B cell (primary cell): ENCODE results near the gene MRPL23. TPM values are rescaled to one million over a fixed set of nuclear protein-coding genes. Genes with fewer than 3 reads are reported as not detected.

Experiments used
- ATAC-seq: fragments of 200-7000 bp; cut with Tn5 transposase; one replicate; pipeline ENCODE4 v1.10.0; 2021; ENCODE audit warnings: low read depth, mild to moderate bottlenecking, moderate number of reproducible peaks, moderate library complexity
- CTCF ChIA-PET: fragments of 350-600 bp; sonication (Branson Sonifier 250); formaldehyde crosslinking; loops from one replicate; lab custom pipeline; 2021; ENCODE audit warnings: antibody characterized with exemption, inconsistent platforms; lab: Charles Lee
- POLR2A ChIA-PET: fragments of 350-600 bp; sonication (Branson Sonifier 250); formaldehyde crosslinking; loops from one replicate; lab custom pipeline; 2021; ENCODE audit warnings: antibody characterized with exemption; lab: Charles Lee
- DNase-seq: peaks from one replicate; pipeline ENCODE4 v3.0.0; 2013
- H2AFZ ChIP-seq: 2 replicates; pipeline ENCODE4 v1.6.1; 2012; ENCODE audit warnings: mild to moderate bottlenecking, low read depth, low read length; ENCODE audit not compliant: insufficient read depth, poor library complexity, severe bottlenecking
- H3K27ac ChIP-seq, 2 donors: 1 replicate in 1 of 2; 2 replicates in 1 of 2; pipeline ENCODE4 v1.5.1; 2012 to 2013; ENCODE audit warnings: low read length in 2 of 2, mild to moderate bottlenecking in 2 of 2, moderate library complexity in 1 of 2
- H3K27me3 ChIP-seq, 4 experiments: fragments of 200-600 bp in 1 of 4; sonication (generic) in 1 of 4; replicated peaks in 1 of 4; 1 replicate in 2 of 4; 2 replicates in 2 of 4; pipeline versions ENCODE4 v1.6.1 to v1.7.0; 2013 to 2016; ENCODE audit warnings: low read length in 3 of 4, mild to moderate bottlenecking in 2 of 4, mixed read lengths in 1 of 4, moderate library complexity in 1 of 4; ENCODE audit not compliant: insufficient read depth in 4 of 4, control insufficient read depth in 3 of 4; ENCODE audit errors: control extremely low read depth in 1 of 4
- H3K36me3 ChIP-seq, 2 experiments: replicated peaks in 1 of 2; 1 replicate in 1 of 2; 2 replicates in 1 of 2; pipeline versions ENCODE4 v1.6.1 to v1.7.1; 2013; ENCODE audit warnings: low read length in 1 of 2; ENCODE audit not compliant: insufficient read depth in 2 of 2, control insufficient read depth in 1 of 2; ENCODE audit errors: control extremely low read depth in 1 of 2, extremely low read depth in 1 of 2
- H3K4me1 ChIP-seq, 2 donors: fragments of 200-600 bp in 1 of 2; sonication (generic) in 1 of 2; 1 replicate in 1 of 2; 2 replicates in 1 of 2; pipeline versions ENCODE4 v1.5.1 to v1.6.1; 2013 to 2017; ENCODE audit warnings: low read length in 2 of 2; ENCODE audit not compliant: control insufficient read depth in 2 of 2, insufficient read depth in 2 of 2
- H3K4me2 ChIP-seq: replicated peaks from 2 replicates; pipeline ENCODE3; 2012; ENCODE audit warnings: mild to moderate bottlenecking, low read depth, low read length; ENCODE audit not compliant: poor library complexity, severe bottlenecking
- H3K4me3 ChIP-seq, 5 experiments: fragments of 200-600 bp in 1 of 5; sonication (generic) in 1 of 5; 1 replicate in 3 of 5; 2 replicates in 2 of 5; pipeline versions ENCODE4 v1.5.1 to v1.7.0; 2011 to 2016; ENCODE audit warnings: low read length in 4 of 5, mild to moderate bottlenecking in 4 of 5, low read depth in 2 of 5, control low read depth in 1 of 5, moderate library complexity in 1 of 5; ENCODE audit not compliant: insufficient read depth in 1 of 5; ENCODE audit errors: control extremely low read depth in 1 of 5, extremely low read depth in 1 of 5
- H3K79me2 ChIP-seq: fragments of 200-600 bp; sonication (generic); one replicate; pipeline ENCODE4 v1.6.0; 2016; ENCODE audit warnings: low read length; ENCODE audit not compliant: control insufficient read depth, insufficient read depth
- H3K9ac ChIP-seq: fragments of 200-600 bp; sonication (generic); 2 replicates; pipeline ENCODE4 v1.6.1; 2017; ENCODE audit warnings: mild to moderate bottlenecking, low read length, moderate library complexity
- H3K9me3 ChIP-seq, 3 donors: one replicate each; pipeline versions ENCODE4 v1.6.1 to v1.7.1; 2013; ENCODE audit warnings: low read length in 2 of 3; ENCODE audit not compliant: control insufficient read depth in 2 of 3, insufficient read depth in 1 of 3; ENCODE audit errors: control extremely low read depth in 1 of 3
- H4K20me1 ChIP-seq: 2 replicates; pipeline ENCODE4 v1.6.0; 2012; ENCODE audit warnings: mild to moderate bottlenecking, low read length; ENCODE audit not compliant: insufficient read depth, control insufficient read depth, poor library complexity, severe bottlenecking
- H3K27ac Mint-ChIP-seq: one replicate; pipeline ENCODE4 v1.8.0; 2021; ENCODE audit warnings: mixed read lengths
- H3K27me3 Mint-ChIP-seq: one replicate; pipeline ENCODE4 v1.8.0; 2021; ENCODE audit warnings: mixed read lengths
- H3K4me1 Mint-ChIP-seq: one replicate; pipeline ENCODE4 v1.8.0; 2021; ENCODE audit warnings: mixed read lengths
- H3K4me3 Mint-ChIP-seq: one replicate; pipeline ENCODE4 v1.8.0; 2021; ENCODE audit warnings: mixed read lengths
- H3K9me3 Mint-ChIP-seq: one replicate; pipeline ENCODE4 v1.8.0; 2022; ENCODE audit warnings: mixed read lengths; ENCODE audit not compliant: insufficient read depth
- CTCF ChIP-seq: fragments of 200-600 bp; IDR thresholded peaks from one replicate; pipeline ENCODE4 v1.8.0; 2022; ENCODE audit warnings: antibody characterized with exemption, mild to moderate bottlenecking
- EZH2 ChIP-seq: IDR thresholded peaks from 2 replicates; pipeline ENCODE4 v1.6.1; 2012; ENCODE audit warnings: borderline replicate concordance, low read depth, mild to moderate bottlenecking, moderate library complexity, low read length; ENCODE audit not compliant: insufficient read depth, poor library complexity, severe bottlenecking
- WGBS: methylation state at CpG from one replicate; pipeline ENCODE4 v1.1.5; 2013; ENCODE audit warnings: missing lambda C conversion rate; ENCODE audit not compliant: insufficient coverage; 5-methylcytosine and 5-hydroxymethylcytosine counted together
- intact Hi-C: fragments of 100-400 bp; cut with micrococcal nuclease; formaldehyde crosslinking; loops from one replicate; pipeline ENCODE4 v1.10.0; 2022
- polyA plus RNA-seq: library from polyadenylated mRNA; depleted of rRNA; stranded (reverse); fragments of >200 nt; gene quantifications from 2 replicates; pipeline ENCODE4 v1.2.3, GENCODE V29; 2012
- total RNA-seq, 2 donors: library from RNA; stranded (reverse); fragments of 120-200 nt in 1 of 2; gene quantifications; 1 replicate in 1 of 2; 2 replicates in 1 of 2; pipeline versions ENCODE4 v1.2.3 to v1.2.4, GENCODE V29; 2013 to 2022

The MRPL23 gene
- total and polyA plus RNA-seq, 2 donors (not counting 1 experiment from before 2014, with no cell fraction given) = 47.8 to 63.2 TPM

DNA sequence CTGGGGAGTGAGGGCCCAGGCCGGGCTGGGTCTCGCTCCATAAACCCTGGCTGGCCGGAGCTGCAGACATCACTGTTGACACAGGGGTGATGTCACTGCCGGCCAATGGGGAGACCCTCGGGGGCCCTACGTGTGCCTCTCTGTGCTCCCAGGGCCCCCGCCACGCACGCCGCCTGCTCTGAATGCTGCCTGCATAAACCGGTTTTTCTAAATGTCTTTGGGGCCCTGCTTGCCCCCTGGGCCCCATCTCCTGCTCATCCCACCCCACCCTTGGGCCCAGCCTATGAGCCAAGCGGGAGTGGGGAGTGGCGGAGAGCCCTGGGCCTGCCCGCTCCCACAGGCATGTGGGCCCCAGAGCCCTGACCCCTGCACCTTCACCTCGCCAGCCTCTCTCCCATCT is 42.8 kb downstream of the MRPL23 start:
- Histone ChIP-seq H3K27ac (no peak overlapping the region), H3K9me3 (no peaks in the 10 kb centered on the region), H3K4me2 (no peak overlapping the region), H3K79me2 (no peaks in the 10 kb centered on the region), H3K9ac (no peak overlapping the region), H3K27me3 (no peaks in the 10 kb centered on the region), H3K36me3 (no peaks in the 10 kb centered on the region), H3K4me1 (no peaks in the 10 kb centered on the region), H4K20me1 (no peaks in the 10 kb centered on the region), H3K4me3 (no peak overlapping the region), H2AFZ (no peak overlapping the region)
- WGBS = no CpG with 5 or more reads among the region's 15 CpGs
- POLR2A ChIA-PET = interaction anchor here (0.6 kb wide), 1 partner anchor 378 kb away, joined by 3 read pairs; no protein-coding TSS in a partner anchor
- ATAC-seq (no peak), DNase-seq (no peak)
- no peaks in the 10 kb centered on the region for H3K4me1 Mint-ChIP-seq
- H3K27ac Mint-ChIP-seq = no peak overlapping the region
- H3K27me3 Mint-ChIP-seq = no peaks in the 10 kb centered on the region
- no peak for TF ChIP-seq CTCF
- TF ChIP-seq EZH2 = no peak
- H3K4me3 Mint-ChIP-seq = no peak overlapping the region
- intact Hi-C loops = no loop called here
- no peaks in the 10 kb centered on the region for H3K9me3 Mint-ChIP-seq
- CTCF ChIA-PET = no interaction called here

GRCh38 chr11:1990872-1991578 is 43.9 kb downstream of the MRPL23 start:
- DNase-seq = no peak
- Histone ChIP-seq H3K9ac (no peak overlapping the region), H3K27me3 (no peaks in the 10 kb centered on the region), H3K79me2 (no peaks in the 10 kb centered on the region), H3K4me1 (no peaks in the 10 kb centered on the region), H3K36me3 (no peaks in the 10 kb centered on the region), H4K20me1 (no peaks in the 10 kb centered on the region), H3K9me3 (no peaks in the 10 kb centered on the region), H3K4me3 (no peak overlapping the region), H2AFZ (no peak overlapping the region), H3K4me2 (no peak overlapping the region), H3K27ac (no peak overlapping the region)
- intact Hi-C loops = no loop called here
- H3K4me1 Mint-ChIP-seq = no peaks in the 10 kb centered on the region
- no peaks in the 10 kb centered on the region for H3K9me3 Mint-ChIP-seq
- H3K4me3 Mint-ChIP-seq = no peak overlapping the region
- ATAC-seq = no peak
- no peak overlapping the region for H3K27ac Mint-ChIP-seq
- no peaks in the 10 kb centered on the region for H3K27me3 Mint-ChIP-seq
- ChIA-PET POLR2A (no interaction called here), CTCF (no interaction called here)
- TF ChIP-seq EZH2 (no peak), CTCF (no peak)
- WGBS = no CpG with 5 or more reads among the region's 29 CpGs
